NCI-H1694 (cell line): Measurements from ENCODE around the gene CASQ2.

ENCODE experiments used
- DNase-seq: peaks from one replicate; lab custom pipeline; 2025; lab: John Stamatoyannopoulos, UW

CASQ2 gene

GRCh38 chr1:115694805-115695204 lies 73.7 kb downstream of the CASQ2 start:
- no peak for DNase-seq

GRCh38 chr1:115692224-115692623 lies 76.3 kb downstream of the CASQ2 start:
- no peak for DNase-seq

GRCh38 chr1:115690972-115691371 lies 77.5 kb downstream of the CASQ2 start:
- no peak for DNase-seq

- no peak for DNase-seq
Observed at GRCh38 chr1:115687744-115688143, 80.8 kb downstream of the CASQ2 start.

GRCh38 chr1:115685029-115685705 lies 83.3 kb downstream of the CASQ2 start:
- no peak for DNase-seq

GRCh38 chr1:115682792-115683191 lies 85.7 kb downstream of the CASQ2 start:
- no peak for DNase-seq

GRCh38 chr1:115680730-115681111 lies 87.8 kb downstream of the CASQ2 start:
- DNase-seq = no peak

GRCh38 chr1:115679141-115679611 lies 89.3 kb downstream of the CASQ2 start:
- no peak for DNase-seq

GRCh38 chr1:115678141-115678540 lies 90.4 kb downstream of the CASQ2 start:
- DNase-seq = no peak

- DNase-seq = no peak
Observed at GRCh38 chr1:115677565-115677964, 90.9 kb downstream of the CASQ2 start.

- no peak for DNase-seq
Observed at GRCh38 chr1:115677182-115677555, 91.3 kb downstream of the CASQ2 start.

- DNase-seq = no peak
Observed at GRCh38 chr1:115676498-115677181, 91.9 kb downstream of the CASQ2 start.

- DNase-seq = no peak
Observed at GRCh38 chr1:115672224-115673009, 96.1 kb downstream of the CASQ2 start.

GRCh38 chr1:115671176-115671934 lies 97.2 kb downstream of the CASQ2 start:
- no peak for DNase-seq

GRCh38 chr1:115670476-115671175 lies 97.9 kb downstream of the CASQ2 start:
- no peak for DNase-seq

- no peak for DNase-seq
Observed at GRCh38 chr1:115669886-115670285, 98.6 kb downstream of the CASQ2 start.

GRCh38 chr1:115669002-115669673 lies 99.4 kb downstream of the CASQ2 start:
- no peak for DNase-seq

GRCh38 chr1:115668579-115668978 lies 99.9 kb downstream of the CASQ2 start:
- no peak for DNase-seq

GRCh38 chr1:115666702-115667101 lies 101.8 kb downstream of the CASQ2 start:
- no peak for DNase-seq

GRCh38 chr1:115666206-115666605 lies 102.3 kb downstream of the CASQ2 start:
- DNase-seq = no peak
